Fibroblast of pulmonary artery (primary cell): ENCODE measurements around the gene BABAM2.

Experiments
- DNase-seq: peaks from one replicate; pipeline ENCODE4 v3.0.0-alpha.2; 2010; ENCODE audit warnings: low read depth
- H3K4me3 ChIP-seq: replicated peaks from 2 replicates; pipeline ENCODE4 v1.5.1; 2011; ENCODE audit warnings: low read depth, mild to moderate bottlenecking, control low read depth, low read length, moderate library complexity
- CTCF ChIP-seq: IDR thresholded peaks from 2 replicates; pipeline ENCODE4 v1.5.1; 2011; ENCODE audit warnings: mild to moderate bottlenecking, control low read depth, low read length, inconsistent platforms; ENCODE audit errors: missing control alignments

BABAM2 gene

GRCh38 chr2:28071221-28071620, 180.7 kb downstream of the BABAM2 start:
- no peak for TF ChIP-seq CTCF
- DNase-seq = no peak
- no peak overlapping the region for H3K4me3 ChIP-seq

GRCh38 chr2:28074137-28074536, 183.6 kb downstream of the BABAM2 start:
- no peak overlapping the region for H3K4me3 ChIP-seq
- TF ChIP-seq CTCF = no peak
- no peak for DNase-seq

- peak; percentile 94 for DNase-seq
- TF ChIP-seq CTCF = no peak
- no peak overlapping the region for H3K4me3 ChIP-seq
Observed at GRCh38 chr2:28080911-28081310, 190.4 kb downstream of the BABAM2 start.

- TF ChIP-seq CTCF = no peak
- DNase-seq = peak; percentile 54
- H3K4me3 ChIP-seq = no peak overlapping the region
Observed at GRCh38 chr2:28082131-28082530, 191.6 kb downstream of the BABAM2 start.

GRCh38 chr2:28083476-28083875, 192.9 kb downstream of the BABAM2 start:
- no peak overlapping the region for H3K4me3 ChIP-seq
- DNase-seq = no peak
- TF ChIP-seq CTCF = no peak

- DNase-seq = peak; percentile 47
- no peak for TF ChIP-seq CTCF
- no peak overlapping the region for H3K4me3 ChIP-seq
Observed at GRCh38 chr2:28084564-28084963, 194.0 kb downstream of the BABAM2 start.

GRCh38 chr2:28085201-28085600, 194.7 kb downstream of the BABAM2 start:
- H3K4me3 ChIP-seq = no peak overlapping the region
- no peak for DNase-seq
- no peak for TF ChIP-seq CTCF
